ENCODE data around the gene SMIM44.

SMIM44 gene

DNA sequence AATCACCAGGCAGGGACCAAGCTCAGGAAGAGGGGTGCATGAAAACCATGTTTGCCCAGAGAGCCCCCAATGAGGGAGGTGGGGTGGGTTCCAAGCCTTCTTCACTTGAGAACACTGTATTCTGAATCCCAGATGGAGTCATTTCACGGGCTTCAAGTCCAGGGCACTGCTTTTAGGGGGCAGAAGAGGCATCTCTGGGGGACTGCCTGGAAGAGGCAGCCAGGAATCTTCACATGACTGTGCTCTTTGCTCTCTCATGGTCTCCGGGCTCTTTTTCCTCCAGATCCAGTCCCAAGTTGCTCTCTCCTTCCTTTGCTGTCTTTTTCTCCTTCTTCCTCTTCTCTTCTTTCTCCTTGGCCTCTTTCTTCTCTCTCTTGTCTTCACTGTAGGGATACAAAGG, 8.6 kb downstream of the SMIM44 start:
- no peak for DNase-seq

DNA sequence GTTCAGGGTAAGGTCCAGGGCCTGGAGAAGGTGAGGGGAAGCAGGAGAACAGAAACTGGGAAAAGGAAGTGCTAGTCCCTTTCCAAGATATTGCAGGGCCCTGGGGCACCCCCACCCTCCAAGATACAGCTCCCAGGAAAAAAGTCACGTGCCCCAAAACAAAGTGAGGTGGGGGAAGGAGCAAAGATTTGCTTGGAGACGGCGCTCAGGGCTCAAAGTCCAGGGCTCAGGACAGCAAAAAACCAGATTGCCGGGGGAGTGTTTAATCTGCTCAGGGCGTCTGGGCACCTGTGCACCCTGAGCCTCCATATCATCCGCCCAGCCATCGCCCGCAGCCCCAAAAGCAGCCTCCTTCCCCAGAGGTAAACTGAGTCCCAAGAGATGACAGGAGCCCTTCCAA, 9.2 kb downstream of the SMIM44 start:
- DNase-seq = no peak

DNA sequence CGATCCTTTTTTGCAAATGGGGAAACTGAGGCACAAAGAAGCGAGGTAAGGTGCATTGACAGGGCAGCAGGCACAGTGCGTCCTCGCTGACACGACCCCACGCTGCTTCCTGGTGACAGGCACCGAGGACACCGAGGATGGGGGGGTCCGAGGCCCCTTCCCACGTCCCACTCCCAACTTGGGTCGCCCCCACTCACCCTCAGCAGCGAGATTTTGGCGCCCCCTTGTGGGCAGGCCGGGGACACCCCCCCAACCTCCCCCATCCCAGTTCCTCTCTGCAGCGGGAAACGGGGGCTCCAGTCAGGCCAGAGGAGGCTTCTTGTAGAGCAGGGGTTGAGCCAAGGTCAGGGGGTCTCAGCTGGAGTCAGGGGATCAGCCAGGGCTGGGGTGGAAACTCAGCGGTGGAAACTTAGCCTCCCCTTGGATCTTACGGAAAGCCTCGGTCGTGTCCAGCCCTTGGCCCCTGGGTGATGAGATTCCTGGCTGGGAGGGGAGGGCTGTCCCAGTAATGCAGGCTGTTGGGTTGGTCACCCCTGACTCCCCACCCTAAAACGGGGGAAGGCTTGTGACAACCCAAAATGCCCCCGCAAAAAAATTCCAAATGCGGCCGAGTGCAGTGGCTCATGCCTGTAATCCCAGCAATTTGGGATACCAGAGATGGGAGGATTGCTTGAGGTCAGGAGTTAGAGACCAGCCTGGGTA, 11.1 kb downstream of the SMIM44 start:
- no peak for DNase-seq

DNA sequence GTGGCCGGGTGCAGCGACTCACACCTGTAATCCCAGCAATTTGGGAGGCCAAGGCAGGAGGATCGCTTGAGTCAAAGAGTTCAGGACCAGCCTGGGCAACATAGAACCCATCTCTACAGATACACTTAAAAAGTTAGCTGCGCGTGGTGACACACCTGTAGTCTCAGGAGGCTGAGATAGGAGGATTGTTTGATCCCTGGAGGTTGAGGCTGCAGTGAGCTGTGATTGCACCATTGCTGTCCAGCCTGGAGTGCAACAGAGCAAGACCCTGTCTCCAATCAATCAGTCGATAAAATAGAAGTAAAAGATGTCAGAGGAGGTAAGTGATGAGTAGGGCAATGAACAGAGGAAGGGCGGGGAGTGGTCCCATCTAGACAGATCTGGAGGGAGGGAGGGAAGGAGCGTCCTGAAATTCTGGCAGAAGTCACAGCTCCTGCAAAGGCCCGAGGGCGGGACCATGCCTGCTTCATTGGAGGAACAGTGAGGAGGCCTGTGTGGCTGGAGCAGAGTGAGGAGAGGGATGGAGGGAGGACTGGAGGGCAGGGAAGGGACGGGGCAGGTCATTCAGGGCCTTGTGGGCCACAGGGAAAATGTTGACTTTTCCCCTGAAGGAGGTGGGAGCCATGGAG, 12.6 kb downstream of the SMIM44 start:
- DNase-seq = no peak

DNA sequence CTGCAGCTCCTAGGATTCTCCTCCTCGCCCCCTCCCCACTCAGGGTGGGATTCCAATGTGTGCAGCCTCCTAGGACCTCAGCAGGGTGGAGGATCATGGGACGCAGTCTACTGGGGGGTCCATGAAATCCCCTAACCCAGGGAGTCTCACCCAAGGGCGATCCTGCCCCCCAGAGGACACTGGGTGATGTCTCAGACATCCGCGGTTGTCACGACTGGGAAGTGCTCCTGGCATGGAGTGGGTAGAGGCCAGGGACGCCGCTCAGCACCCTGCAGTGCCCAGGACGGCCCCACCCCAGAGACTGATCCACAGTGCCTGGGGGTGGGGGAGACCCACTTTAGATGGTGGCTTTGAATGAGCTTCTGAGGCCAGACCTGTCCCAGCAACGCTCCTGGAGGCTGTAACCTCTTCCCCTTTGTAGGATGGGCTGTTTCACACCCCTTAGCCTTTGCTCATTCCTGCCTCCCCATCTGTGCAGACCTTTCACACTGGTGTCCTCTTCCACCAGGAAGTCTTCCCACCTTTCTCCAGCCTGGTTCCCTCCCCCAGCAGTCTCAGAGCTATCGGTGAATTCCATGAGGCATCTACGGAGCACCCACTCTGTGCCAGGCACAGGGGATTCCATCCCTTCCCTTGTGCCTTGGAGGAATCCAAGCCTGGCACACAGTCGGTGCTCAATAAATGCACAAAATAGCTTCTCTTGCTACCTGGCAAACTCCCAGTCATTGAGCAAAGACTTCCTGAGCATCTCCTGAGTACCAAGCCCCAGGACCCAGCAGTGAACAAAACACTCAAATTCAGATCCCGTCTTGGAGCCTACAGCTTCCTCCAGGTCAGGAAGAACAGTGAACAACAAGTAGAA, 13.4 kb downstream of the SMIM44 start:
- no peak for DNase-seq

DNA sequence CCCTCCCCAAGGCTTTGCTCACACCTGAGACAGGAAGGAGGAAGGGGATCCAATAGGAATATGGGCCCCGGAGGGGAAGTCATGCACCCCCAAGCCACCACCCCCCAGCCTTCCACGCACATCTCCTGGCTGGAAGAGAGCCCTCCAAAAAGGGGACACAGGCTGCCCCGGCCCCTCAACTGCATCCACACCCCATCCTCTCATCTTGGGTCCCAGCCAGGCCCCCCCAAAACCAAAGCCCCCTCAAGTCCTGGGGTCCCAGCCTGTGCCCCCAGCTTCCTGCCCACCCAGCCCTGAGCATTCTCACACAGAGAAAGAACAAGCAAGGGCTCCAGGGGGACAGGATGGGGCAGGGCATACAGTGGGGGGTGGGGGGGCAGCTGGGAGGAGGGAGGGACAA, 15.0 kb downstream of the SMIM44 start:
- DNase-seq = no peak

DNA sequence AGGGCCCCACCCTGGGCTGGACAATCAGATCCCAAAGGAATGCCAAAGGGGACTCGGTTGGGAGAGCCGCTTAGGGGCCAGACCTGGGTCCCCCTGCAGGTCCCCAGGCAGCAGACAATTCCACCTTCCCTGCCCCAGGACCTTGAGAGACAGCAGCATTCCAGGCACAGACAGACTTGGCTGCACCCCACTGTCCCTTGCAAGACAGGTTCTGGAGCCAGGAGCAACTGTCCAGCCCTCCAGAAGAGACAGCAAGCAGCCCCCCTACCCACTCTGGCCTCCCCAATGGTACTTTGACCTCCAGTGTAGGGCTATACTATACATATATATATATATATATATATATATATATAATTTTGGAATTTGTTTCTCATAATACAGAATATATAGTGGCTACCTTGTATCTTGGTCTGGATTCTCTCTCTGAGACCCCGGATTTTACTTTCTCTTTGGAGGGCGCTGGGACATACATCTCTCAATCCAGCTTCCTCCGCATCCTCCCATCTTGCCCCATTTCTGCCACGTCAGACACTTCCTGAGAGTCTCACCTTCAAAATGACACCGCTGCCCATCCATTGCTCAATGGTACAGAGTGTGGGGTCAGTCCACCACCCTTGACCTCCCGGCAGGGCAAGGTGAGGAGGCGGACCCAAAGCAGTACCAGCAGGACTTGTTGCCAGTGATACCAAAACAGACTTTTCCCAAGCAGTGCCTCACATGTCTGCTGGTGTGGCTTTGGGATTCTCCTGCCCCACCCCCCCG, 15.6 kb downstream of the SMIM44 start:
- DNase-seq = no peak

DNA sequence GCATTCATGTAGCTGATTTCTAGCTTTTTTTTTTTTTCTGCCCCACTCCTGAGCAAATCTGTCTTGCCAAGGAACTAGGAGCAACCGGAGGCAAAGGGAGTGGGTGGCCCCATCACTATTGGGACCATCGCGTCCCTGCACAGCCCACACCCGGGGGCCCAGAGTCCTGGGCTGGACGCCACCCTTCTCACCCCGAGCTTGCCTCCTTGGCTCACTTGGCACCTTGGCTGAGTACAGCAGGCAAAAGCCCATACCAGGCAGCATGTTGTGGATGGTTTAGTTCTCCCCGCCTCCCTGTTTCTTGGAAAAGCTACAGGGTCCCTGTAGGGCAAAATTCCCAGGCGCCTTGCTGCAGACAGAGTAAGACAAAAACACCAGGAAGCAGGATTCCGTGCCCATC, 16.6 kb downstream of the SMIM44 start:
- DNase-seq = no peak

DNA sequence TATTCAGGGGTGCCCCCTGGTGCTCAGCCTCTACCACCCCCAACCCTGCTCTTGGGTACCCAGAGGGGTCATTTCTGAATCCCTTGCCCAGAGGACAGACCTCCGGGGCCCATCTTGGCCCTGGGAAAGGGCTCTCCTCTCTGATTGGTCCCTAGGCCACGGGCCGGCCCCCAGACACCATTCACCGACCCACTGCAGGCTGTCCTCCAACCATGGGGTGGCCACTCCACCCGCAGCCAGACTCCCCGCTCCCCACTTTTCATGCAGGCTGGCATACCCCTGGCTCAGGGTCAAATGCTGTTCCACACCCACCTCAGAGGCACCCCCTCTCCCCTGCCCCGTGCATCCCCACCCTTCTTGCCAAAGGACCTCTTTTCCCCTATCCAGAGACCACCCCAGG, 17.7 kb downstream of the SMIM44 start:
- no peak for DNase-seq

DNA sequence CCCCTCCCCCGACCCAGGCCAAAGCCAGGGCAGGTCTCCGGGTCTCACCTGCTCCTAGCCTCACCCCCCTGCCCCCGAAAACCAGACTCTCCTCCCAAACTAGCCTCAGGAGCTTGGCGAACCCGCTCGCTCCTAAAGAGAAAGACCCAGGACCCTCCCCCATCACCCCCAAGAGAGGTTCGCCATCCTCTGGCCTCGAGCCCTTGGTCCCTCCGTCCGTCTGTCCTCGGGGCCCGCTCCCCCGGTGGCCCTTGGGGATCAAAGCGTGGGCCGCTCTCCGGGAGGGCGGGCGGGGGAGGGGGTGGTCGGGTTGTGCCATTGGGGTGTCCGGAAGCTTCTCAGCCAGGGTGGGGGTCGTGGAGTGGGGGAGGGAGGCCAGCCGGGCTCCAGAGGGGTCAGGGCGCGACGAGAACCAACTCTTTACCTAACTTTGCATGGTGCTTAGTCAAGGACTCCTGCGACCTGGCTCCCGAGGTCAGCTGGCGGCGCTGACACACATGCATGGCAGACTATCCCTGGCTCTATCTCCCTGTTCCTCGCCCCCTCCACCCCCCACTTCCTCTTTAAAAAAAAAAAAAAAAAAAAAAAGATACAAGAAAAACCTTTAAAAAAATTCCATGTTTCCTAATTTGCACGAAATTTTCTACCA, 18.5 kb downstream of the SMIM44 start:
- DNase-seq = no peak

DNA sequence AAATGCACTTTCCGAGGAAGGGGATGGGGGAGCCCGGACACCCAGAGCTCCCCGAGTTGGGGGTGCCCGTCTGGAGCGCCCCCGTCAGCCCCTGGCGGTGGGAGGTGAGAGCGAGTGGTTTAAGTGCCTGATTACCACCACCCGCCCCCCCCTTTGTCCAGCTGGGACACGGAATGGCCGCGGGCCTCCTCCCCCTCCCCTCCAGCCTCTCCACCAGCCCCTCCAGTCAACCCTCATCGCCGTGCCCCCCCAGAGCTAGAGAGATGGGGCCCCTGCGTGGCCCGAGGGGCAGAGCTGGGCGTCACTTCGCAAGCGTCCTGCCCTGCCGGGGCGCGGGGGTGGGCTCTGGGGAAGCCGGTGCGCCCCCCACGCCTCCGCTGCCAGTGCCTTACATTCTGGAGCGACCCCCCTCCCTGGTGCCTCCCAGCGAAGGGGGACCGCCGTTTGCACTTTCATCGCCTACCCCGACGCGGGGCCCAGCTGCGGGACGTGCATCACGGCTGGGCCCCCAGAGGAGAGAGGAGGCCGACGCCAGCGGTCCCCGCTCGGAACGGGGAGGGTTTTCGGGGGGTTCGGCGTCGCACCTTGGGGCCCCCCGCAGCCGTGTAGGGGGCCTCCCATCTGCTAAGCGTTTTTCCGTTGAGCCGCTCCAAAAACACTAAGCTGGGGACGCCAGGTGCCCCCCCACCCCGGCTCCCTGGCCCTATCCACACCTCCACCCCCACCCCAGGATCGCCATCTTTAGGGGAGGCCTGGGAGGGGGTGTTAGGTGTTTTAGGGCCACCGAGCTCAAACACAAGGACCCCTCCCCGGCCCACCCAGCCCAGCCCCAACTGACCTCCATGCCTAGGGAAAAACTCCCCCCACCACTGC, 19.3 kb downstream of the SMIM44 start:
- DNase-seq = no peak

DNA sequence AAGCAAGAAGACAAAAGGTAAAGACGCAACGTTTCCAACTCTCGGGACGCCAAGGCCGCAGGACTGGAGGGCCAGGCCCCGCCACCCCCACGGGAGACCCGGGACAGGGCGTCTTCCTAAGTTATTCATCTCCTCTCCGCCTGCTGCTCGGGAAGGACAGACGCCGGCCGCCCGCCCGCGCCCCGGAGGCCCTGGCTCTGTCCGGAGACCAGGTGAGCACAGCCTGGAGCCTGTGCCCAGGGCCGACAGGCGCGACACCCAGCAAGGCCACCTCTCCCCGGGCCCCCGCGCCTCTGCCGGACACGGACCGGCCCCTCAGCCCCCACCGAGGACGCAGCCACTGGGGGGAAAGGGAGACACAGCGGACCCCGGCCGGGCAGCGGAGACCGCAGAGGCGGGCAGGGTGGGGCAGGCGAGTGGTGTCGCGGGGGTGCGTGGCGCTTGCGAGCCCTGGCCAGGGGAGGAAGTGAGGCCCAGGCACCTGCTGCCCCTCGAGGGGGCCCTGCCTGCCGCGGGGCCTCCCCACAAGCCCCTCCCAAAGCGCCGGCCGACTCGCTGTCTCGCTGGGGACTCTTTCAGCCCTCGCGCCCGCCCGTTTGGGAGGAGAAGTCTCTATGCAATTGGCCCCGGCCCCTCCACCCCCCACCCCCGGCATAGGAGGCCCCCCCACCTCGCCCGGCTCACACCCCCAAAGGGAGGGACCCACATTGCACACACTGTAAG, 20.1 kb downstream of the SMIM44 start:
- DNase-seq = no peak

DNA sequence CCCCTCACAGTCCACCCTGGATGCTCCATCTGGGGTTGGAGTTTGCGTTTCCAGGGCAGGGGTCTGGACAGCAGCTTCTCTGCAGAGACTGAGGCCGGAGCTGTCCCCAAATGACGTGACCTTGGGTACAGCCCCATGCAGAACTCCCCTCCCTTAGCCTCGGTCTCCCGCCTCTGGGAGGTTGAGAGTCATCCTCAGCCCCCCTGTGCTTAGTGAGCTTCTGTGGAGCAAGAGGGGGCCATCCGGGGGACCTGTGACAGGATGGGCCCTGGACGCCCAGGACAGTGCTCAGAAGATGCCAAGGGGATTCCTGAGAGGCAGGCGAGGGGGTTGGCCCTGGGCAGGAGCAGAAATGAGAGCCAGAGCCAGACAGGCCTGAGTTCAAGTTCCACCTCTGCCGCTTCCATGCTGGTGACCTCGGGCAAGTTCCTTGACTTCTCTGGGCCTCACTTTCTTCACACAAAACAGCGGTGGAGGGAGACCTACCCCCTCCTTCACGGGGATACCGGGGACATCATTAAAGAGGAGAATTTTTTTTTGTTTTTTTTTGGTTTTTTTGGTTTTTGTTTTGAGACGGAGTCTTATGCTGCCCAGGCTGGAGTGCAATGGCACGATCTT, 23.2 kb downstream of the SMIM44 start:
- DNase-seq = no peak

DNA sequence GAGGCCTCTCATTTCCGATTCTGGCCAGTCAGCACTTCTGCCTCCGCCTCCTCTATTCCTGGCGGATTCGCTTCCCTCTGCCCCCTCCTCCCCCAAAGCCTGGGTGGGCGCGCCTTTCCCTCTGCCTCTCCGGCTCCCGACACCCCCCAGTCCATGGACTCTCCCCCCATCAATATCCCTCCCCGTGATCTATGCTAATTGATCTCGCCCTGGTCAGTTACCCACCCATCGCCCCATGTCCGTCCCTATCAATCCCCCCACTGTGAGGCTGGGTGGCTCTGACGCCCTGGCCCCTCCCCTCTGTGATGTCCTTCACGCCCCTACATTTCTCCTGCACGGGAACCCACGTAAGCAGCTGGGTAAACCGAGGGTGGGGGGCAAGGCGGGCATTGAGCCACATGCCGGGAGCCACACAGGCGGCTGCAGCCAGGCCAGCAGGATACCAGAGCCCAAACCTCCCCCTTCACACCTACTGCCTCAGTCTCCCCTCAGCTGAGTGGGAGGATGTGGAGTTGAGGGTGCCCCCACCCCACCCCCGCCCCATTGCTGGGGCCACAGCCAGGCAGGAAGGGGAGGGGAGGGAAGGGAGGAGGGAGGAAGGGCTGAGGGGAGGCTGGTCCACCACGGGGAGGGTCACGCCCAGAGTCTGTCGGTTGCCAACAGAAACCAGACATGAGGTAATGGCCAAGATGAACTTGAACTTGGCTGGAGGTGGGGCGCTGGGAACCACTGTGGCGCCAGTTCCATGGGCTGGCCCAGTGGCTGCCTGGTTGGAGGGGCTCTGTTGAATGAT, 24.0 kb downstream of the SMIM44 start:
- no peak for DNase-seq

DNA sequence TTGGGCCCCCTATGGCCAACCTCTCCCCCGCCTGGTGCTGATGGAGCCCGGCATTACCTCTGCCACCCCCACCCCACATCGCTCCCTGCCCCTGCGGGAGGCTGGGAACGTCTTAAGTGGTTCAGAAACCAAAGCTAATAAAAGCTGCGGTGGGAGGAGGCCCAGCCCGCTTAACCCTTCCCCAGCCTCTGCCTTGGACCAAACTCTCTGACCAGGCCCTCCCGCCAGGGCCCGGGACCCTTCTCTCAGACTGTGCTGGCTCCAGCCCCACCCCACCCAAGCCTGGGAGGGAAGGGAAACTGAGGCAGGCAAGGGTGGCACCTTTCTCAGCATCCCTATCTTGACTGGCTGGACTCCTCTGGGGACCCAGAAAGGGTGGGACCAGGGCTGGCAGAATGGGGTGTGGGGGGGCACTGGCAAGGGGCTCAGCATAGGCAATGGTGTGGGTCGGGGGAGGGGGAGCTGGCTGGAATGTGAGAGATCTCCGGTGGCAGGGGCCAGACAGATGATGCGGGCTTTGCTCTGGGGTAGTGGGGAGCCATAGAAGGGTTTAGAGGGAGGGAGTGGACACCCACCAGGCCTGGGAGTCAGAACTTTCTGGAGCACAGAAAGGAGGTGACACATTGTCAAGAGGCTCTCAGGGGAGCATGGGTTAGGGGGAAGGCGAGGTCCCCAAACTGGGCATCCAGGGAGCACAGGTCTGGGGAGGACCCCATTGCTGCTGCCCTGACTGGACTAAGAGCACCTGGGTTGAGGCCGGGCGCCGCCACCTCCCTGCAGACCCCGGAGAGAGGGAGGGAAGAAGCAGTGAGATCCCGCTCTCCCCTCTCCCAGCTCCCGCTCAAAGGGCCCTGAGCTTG, 24.8 kb downstream of the SMIM44 start:
- DNase-seq = no peak

DNA sequence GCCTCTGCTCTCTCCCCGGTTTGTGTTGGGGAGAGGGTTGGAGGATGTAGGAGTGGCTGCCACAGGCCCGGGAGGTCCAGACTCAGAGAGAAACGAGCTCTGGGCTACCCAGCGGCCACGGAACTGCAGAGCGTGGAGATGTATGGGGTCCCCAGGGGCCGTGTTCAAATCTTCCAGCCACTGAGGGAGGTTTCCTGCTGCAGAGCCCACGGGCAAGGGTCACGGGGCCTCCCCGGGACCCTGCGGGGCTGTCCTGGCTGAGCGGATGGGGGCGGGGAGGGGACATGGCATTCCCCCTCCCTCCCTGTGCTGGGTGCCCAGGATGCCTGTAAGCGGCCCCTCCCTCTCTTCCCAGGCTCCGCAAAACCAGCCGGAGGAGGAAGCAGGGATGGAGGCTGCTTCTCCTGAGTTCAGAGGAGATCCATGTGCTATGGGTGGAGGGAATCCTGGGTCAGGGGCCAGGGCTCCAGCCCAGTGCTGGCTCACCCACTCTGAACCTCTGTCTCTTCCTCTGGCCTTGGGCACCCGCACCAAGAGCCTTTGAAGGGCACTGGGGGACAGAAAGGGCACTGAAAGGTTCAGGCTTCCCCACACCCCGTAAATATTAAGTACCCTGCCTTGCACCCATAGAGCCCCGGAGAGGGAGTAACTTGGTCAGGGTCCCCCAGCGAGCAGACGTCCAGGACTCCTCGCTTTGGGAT, 25.6 kb downstream of the SMIM44 start:
- DNase-seq = no peak

DNA sequence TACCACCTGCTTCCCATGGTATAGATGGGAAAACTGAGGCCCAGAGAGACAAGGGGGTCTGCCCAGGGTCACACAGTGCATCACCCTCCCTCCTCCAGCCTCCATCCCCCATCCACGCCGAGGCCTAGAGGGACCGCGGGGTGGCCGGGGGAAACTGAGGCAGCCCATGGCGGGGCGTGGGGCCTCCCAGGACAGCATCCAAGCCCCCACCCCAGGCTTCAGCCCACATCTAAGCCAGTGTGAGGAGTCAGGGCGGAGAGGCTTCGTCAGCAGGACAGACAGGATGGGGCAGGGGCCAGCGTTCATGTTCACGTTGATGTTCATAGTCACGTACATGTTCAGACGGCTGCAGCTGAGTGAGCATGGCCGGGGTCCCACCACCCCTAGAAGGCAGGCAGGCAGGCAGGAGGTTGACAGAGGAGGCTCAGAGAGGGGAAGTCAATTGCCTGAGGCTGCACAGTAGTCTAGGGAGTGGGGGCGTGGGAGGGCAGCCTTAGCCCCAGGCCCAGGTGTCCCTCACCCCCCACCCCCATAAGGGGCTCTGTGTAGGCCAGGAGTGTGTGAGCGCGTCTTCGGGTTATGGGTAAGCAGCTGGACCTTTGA, 26.2 kb downstream of the SMIM44 start:
- no peak for DNase-seq

Data from cortex of kidney (tissue), 1 donor.